Measurements from ENCODE around the gene DAD1.
"Not testable (repeated sequence)": the region's sequence is repeated elsewhere in the genome, so short reads cannot be mapped to it uniquely, and the experiment has no call there.

The DAD1 gene

GRCh38 chr14:22598099-22598895 is 9.3 kb upstream of the DAD1 start, which contains the start of gene ABHD4:
ABHD4 (plus strand) TSS chr14:22598300; CDS start chr14:22598307, 7 bp downstream.
- peak; percentile 41 to 65 for DNase-seq

GRCh38 chr14:22597771-22598098 is 8.7 kb upstream of the DAD1 start:
- no peak for DNase-seq

GRCh38 chr14:22597265-22597664 is 8.2 kb upstream of the DAD1 start:
- DNase-seq = no peak

- no peak for DNase-seq
These were observed 7.4 kb upstream of the DAD1 start for GRCh38 chr14:22596354-22596879.

- no peak for DNase-seq
These were observed 5.2 kb upstream of the DAD1 start for GRCh38 chr14:22594156-22594716.

DNA sequence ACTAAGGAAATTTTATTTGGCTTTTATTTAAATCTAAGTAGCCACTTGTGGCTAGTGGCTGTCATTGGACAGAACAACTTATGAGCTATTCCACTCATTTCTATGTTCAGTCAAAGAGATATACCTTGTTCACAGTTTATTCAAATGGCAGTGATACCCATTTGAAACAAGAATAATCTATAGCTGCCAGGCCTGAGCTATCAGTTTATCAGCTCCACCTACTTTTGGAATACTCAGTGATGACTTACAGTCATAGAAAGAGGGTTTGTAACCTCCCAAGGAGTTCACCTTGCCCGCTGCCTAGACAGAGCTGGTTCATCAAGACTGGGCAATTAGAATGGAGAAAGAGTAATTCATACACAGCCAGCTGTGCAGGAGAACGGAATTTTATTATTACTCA is 4.6 kb upstream of the DAD1 start:
- DNase-seq = no peak

DNA sequence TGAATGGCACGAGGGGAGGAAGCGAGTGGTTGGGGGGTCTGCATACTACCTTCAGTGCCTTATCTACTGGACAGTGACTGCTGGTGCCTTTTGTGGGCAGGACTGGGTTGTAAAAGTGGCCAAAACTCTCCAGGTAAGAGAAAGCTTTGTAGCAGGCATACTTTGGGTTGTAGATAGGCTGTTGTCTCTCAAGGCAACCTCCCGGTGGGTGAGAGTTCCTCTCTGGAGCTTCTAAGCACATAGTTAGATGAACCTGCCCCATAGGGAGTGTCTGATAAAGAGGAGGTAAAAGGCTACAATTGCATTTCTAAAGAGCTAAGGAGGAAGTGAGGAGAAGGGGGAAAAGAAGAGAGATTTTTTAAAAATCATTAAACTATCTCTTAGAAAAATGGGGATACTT is 4.2 kb upstream of the DAD1 start:
- DNase-seq = no peak

DNA sequence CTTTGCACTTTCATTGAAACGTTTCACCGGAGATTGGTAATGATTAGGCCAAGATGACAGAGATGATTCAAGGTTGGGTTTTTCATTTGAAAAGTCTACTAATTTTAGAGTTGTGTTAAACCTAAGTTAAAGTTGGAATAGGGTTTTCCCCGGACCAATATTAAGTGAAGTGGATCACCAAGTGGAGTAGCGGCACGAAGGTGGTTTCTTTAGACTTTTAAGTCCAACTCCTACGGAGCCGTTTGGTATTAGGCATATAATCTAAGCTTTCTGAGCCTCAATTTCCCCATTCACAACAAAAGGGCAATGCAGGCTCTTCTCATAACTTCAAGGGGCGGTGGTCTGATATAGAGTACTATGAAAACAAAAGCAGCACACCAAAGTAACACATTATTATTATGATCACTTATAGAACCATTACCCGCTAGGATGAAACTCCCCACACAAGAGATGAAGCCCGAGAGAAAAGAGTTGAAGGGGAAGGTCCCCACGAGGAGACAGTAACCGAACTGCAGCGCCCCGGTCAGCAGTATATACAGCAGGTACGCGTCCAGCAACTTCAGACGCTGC is 413 bp downstream of the DAD1 start:
- DNase-seq = no peak

DNA sequence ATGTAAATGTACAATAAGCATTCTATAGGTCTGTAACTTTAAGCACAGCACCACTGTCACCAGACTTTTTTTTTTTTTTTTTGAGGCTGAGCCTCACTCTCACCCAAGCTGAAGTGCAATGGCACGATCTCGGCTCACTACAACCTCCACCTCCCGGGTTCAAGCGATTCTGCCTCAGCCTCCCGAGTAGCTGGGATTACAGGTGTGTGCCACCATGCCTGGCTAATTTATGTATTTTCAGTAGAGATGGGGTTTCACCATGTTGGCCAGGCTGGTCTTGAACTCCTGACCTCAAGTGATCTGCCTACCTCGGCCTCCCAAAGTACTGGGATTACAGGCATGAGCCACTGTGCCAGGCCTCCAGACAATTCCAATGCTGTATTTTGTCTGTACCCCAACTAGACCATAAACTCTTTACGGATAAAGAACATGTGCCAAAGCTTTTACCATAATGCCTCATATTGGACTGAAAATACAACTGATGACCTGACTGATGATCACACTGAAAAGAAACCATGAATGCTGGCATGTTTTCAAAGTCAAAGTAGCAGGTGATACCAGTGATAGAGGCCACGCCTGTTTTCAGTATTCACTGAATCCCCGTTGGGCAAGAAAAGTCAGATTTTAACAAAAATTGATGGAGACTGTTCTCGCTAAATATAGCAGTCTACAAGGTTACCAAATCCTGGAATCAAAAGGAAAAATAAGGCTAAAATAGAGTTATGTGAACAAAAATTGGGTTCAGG is 1.2 kb downstream of the DAD1 start:
- DNase-seq = not testable (repeated sequence)

GRCh38 chr14:22587247-22587646 is 1.8 kb downstream of the DAD1 start:
- no peak for DNase-seq

DNA sequence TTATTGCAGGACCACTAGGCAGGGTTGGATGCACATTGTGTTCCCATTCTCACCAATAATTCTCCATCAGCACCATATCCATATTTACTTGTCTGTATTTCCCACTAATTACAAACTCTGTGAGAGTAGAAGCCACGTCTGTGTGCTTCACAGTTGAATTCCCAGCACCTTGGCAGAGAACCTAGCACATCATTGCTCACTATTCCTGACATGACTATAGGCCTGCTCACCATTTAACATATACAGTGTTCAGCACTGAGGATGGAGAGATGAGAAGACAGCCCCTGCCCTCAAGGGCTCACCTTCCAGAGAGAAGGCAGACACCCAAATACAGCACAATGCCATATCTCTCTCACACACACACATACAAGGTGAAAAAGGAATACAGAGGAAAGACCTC is 5.0 kb downstream of the DAD1 start:
- DNase-seq = no peak

- DNase-seq = no peak
These were observed 8.4 kb downstream of the DAD1 start for GRCh38 chr14:22580625-22581024.

DNA sequence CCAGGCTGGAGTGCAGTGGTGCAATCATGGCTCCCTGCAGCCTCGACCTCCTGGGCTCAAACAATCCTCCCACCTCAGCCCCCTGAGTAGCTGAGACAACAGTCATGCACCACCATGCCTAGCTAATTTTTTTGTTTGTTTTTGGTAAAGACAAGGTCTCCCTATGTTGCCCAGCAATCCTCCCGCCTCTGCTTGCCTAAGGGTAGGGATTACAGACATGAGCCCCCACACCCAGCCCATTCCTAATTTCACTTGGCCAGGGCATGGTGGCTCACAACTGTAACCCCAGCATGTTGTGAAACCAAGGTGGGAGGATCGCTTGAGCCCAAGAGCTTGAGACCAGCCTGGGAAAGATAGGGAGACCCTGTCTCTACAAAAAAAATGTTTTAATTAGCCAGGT is 9.1 kb downstream of the DAD1 start:
- DNase-seq = no peak

DNA sequence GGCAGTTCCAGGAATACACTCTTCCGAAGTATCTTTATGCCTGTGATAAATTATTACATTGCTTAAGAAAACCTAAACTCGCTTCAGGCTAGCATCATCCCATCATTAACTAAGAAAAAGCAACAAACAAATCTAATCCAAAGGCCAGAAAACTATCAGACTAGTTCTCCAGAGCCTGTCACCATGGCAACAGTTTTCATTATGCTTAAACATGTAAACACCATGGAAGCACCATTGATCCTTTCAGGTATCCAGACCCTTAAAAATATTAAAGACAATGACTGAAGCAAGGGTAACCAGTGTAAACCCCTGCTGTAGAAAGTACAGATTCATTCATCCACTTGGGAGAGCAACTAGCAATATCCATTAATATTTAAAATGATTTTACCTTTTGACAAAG is 9.8 kb downstream of the DAD1 start:
- DNase-seq = no peak

DNA sequence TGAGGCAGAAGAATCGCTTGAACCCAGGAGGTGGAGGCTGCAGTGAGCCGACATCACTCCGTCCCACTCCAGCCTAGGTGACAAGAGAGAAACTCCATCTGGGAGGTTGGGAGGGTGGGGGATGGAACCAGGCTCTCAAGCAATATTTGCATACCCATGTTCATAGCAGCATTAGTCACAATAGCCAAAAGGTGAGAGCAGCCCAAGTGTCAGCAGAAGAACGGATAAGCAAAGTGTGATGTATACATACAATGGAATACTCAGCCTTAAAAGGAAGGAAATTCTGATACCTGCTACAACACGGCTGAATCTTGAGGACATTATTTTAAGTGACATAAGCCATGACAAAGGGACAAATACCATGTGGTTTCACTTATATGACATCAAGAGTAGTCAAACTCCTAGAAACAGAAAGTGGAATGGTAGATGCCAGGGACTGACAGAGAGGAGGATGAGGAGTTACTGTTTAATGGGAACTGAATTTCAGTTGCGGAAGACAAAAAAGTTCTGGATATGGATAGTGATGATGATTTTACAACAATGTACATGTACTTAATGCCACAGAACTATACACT is 11.6 kb downstream of the DAD1 start:
- DNase-seq = no peak

DNA sequence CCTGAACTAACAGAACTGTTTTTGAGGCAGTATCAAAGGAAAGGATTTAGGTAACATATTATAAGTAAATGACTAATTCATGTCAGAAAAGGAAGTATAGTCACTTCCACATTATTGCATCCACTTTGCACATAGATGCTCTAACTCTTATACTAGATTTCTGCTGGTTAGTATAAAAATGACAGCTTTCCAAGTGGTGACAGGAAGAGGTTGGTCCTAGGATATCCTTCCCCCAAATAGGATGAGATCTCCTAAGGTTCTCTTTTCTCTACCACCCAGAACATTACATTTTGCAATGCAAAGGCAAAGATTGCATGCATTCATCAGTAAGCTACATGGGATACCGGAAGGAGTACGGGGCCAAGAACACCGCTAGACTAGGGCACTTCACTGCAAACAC is 15.2 kb downstream of the DAD1 start:
- DNase-seq = no peak

DNA sequence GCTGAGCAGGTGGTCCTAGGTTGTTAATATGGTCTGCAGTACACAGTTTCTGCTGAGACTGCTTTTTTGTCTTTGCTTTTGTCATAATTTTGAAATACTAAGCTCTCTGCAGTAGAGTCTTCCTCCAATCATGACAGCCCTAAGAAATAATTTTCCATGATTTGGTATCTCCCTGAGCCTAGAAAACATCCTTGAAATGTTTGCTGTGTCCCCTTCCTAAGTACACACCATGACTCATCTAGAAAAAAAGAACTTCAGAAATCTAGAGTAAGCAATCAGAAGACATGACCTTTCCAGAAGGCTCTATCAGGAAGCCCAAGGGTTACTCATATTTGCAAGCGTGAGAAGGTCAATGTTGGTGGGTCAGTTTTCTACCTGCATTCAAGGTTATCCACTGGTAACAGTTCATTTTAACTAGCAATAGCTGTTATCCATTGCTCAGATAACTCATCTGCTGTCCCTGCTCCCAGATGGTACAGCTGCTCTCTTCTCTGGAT is 16.4 kb downstream of the DAD1 start:
- DNase-seq = no peak

- peak; percentile 95 to 98 for DNase-seq
These were observed 18.7 kb downstream of the DAD1 start for GRCh38 chr14:22570132-22570949.

DNA sequence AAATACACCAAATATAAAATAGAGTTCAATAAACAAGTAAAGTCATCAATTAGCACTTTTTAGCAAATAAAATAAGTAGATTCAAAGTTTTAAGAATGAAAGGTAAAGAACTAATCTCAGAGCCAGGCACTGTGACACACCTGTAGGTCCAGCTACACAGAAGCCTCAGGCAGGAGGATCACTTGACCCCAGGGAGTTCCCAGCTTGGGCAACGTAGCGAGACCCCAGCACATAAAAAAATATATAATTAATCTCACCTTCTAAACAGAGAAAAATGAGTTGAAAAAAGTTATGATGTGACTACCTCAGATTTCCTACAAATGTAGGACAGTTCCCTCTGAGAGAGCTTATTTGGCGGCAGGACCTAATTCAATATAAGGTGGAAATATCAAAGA is 19.3 kb downstream of the DAD1 start:
- DNase-seq = no peak

DNA sequence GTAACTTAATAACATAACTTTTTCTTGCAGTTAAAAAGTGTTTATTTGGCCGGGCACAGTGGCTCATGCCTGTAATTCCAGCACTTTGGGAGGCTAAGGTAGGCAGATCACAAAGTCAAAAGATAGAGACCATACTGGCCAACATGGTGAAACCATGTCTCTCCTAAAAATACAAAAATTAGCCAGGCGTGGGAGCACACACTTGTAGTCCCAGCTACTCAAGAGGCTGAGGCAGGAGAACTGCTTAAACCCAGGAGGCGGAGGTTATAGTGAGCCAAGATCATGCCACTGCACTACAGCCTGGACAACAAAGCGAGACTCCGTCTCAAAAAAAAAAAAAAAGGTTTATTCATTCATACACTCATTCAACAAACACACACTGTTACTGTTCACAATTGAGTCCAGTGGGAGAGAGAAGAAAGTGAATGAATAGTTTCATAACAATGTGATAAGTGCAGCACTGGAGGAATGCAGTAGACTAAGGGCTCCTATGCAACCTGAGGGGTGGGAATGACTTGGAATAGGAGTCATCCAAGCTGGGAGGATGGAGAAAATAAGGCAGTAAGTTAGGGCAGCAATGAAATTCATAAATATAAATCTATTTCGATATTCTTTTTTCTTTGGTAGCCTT is 19.8 kb downstream of the DAD1 start:
- DNase-seq = no peak

GRCh38 chr14:22567437-22567836 is 21.6 kb downstream of the DAD1 start:
- DNase-seq = peak; percentile 29 to 76

GRCh38 chr14:22566845-22567244 is 22.2 kb downstream of the DAD1 start:
- no peak for DNase-seq
